GM12873 (cell line): ENCODE measurements around the gene CLHC1.

Source experiments
- TF ChIP-seq, protein P1 (sequence below): IDR thresholded peaks from 2 replicates; pipeline ENCODE4 v1.5.1; 2012; ENCODE audit warnings: low read depth, mild to moderate bottlenecking, moderate library complexity, low read length, control low read depth; ENCODE audit not compliant: insufficient read depth; ENCODE audit errors: missing control alignments

Gene CLHC1

DNA sequence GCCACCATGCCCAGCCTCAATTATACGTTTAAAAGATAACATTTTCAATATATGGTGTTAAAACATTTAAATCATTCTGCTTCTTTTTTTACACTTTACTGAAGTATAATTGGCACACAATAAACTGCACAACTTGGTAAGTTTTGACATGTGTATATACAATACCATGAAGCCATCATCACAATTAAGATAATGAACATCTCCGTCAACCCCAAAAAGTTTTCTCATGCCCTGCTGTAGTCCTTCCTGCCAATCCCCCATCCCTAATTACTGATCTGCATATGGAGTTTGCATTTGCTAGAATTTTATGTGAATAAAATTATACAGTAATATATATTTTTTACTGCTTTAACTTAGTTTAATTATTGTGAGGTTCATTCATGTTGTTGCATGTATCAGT, 96.6 kb downstream of the CLHC1 start:
- TF ChIP-seq, protein P1, sequence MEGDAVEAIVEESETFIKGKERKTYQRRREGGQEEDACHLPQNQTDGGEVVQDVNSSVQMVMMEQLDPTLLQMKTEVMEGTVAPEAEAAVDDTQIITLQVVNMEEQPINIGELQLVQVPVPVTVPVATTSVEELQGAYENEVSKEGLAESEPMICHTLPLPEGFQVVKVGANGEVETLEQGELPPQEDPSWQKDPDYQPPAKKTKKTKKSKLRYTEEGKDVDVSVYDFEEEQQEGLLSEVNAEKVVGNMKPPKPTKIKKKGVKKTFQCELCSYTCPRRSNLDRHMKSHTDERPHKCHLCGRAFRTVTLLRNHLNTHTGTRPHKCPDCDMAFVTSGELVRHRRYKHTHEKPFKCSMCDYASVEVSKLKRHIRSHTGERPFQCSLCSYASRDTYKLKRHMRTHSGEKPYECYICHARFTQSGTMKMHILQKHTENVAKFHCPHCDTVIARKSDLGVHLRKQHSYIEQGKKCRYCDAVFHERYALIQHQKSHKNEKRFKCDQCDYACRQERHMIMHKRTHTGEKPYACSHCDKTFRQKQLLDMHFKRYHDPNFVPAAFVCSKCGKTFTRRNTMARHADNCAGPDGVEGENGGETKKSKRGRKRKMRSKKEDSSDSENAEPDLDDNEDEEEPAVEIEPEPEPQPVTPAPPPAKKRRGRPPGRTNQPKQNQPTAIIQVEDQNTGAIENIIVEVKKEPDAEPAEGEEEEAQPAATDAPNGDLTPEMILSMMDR, result no peak

DNA sequence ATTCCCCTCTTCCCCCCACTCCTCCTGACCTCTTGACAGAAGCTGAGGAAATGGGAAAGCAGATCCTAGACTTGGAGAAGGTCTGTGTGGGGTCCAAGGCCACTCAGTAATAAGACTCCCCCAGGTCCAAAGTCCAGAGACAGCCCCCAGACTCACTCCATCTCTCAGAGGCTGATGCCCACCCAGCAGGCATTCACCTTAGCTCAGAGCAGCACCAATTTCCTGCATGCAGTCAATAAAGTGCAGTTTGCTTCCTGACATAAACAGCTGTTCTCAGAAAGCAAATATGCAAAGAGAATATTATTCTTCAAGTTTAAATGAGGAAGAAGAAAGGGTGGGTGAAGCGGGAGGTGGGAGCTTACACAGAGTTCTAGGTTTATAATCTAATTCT, 97.8 kb downstream of the CLHC1 start:
- TF ChIP-seq, protein P1, result no peak

DNA sequence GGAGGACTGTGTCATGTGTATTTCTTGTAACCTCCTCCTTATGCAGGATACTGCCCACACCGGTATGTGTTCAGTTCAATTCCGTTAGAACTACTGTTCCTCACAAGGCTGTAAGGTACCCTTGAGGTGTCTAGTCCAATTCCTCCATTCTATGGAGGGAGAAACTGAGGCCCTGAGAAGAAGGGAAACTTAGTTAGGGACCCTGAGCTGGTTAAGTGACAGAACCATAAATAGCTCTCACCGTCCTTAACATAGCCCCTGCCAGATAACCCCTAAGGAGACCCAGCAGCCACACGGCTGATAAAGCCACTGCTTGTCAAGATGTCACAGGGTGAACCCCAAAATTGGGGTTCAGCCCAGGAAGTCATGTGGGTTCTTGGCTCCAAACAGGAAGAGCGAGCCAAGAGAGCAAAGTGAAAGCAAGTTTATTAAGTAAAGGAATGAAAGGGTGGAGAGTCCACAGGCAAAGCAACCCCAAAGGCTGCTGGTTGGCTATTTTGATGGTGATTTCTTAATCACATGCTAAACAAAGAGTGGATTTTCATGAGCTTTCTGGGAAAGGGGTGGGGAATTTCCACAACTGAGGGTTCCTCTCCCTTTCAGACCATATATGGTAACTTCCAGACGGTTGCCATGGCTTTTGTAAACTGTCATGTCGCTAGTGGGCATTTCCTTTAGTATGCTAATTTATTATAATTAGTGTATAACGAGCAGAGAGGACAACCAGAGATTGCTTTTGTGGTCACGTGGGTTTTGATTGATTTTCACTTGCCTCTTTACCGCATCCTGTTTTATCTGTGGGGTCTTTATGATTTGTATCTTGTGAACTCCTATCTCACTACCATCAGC, 98.4 kb downstream of the CLHC1 start:
- TF ChIP-seq, protein P1, result no peak

DNA sequence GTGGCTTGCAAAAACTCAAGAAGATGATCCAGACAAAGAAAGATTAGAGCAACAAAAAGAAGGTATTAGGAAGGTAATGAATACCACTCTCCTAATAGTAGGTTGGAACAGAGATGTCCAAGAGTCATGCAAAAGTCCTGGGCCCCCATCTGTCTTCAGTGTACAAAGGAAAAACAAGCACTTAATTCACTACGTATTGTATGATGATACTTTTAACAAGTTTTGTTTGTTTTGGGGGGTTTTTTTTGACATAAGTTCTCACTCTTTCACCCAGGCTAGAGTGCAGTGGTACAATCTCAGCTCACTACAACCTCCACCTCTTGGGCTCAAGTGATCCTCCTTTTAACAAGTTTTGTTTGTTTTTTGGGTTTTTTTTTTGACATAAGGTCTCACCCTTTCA, 101.2 kb downstream of the CLHC1 start:
- TF ChIP-seq, protein P1, result no peak
